Measurements from ENCODE around the gene TMEM98. TPM values are rescaled to one million over a fixed set of nuclear protein-coding genes. Genes with fewer than 3 reads are reported as not detected.
A peak's percentile ranks its signal among the peaks of the same experiment; 100 is the strongest.
"Not testable (repeated sequence)": the region's sequence is repeated elsewhere in the genome, so short reads cannot be mapped to it uniquely, and the experiment has no call there.

TMEM98 gene
- total RNA-seq, 1 donor from 2014 or later: 50.6 TPM

DNA sequence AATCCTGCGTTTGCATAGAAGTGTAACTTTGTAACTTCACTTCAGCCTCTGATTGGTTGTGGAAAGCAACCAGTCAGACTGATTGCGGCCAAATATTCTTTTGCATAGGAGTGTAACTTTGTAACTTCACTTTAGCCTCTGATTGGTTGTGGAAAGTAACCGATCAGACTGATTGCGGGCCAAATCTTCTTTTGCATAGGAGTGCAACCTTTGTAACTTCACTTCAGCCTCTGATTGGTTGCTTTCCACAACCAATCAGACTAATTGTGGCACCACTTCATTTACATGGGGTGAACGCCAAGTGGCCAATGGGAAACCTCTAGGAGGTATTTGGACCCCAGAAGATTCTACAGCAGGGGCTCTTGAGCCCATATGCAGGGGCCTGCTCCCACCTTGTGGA, 1.8 kb upstream of the TMEM98 start:
- Histone ChIP-seq H3K27ac (no peak overlapping the region), H3K36me3 (no peaks in the 10 kb centered on the region), H3K27me3 (no peaks in the 10 kb centered on the region), H3K4me3 (no peak overlapping the region), H3K9me3 (no peaks in the 10 kb centered on the region), H3K4me1 (peaks cover 3 to 10% of the 10 kb centered on the region in 2 donors)
- no peak for DNase-seq (ENCODE audit: low spot score in 2 of 2)
- intact Hi-C loops (cut with DNase I): loop anchor here (5.0 kb wide), 2 partner anchors 269 to 429 kb away; no protein-coding TSS in a partner anchor
- TF ChIP-seq, protein P1, sequence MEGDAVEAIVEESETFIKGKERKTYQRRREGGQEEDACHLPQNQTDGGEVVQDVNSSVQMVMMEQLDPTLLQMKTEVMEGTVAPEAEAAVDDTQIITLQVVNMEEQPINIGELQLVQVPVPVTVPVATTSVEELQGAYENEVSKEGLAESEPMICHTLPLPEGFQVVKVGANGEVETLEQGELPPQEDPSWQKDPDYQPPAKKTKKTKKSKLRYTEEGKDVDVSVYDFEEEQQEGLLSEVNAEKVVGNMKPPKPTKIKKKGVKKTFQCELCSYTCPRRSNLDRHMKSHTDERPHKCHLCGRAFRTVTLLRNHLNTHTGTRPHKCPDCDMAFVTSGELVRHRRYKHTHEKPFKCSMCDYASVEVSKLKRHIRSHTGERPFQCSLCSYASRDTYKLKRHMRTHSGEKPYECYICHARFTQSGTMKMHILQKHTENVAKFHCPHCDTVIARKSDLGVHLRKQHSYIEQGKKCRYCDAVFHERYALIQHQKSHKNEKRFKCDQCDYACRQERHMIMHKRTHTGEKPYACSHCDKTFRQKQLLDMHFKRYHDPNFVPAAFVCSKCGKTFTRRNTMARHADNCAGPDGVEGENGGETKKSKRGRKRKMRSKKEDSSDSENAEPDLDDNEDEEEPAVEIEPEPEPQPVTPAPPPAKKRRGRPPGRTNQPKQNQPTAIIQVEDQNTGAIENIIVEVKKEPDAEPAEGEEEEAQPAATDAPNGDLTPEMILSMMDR (IDR thresholded peaks at IDR 0.05): no peak

DNA sequence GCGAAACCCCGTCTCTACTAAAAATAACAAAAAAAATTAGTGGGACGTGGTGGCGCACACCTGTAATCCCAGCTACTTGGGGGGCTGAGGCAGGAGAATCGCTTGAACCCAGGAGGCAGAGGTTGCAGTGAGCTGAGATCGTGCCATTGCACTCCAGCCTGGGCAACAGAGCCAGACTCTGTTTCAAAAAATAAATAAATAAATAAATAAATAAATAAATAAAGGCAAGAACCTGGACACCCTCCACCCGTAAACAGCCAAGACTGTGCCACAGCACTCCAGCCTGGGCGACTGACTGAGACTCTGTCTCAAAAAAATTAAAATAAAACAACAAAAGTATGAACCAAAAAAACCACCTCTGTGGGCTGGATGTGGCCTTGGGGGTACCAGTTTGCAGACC, 1.2 kb upstream of the TMEM98 start:
- not testable (repeated sequence) for H3K27me3 ChIP-seq; H3K9me3 ChIP-seq; H3K4me1 ChIP-seq; DNase-seq (ENCODE audit: low spot score in 2 of 2); H3K36me3 ChIP-seq
- intact Hi-C loops (cut with DNase I): loop anchor here (5.0 kb wide), 2 partner anchors 269 to 429 kb away; no protein-coding TSS in a partner anchor
- peak overlapping the region; percentile 50 to 88 for H3K27ac ChIP-seq
- peak overlapping the region in 1 of 2 donors; percentile 85 for H3K4me3 ChIP-seq

DNA sequence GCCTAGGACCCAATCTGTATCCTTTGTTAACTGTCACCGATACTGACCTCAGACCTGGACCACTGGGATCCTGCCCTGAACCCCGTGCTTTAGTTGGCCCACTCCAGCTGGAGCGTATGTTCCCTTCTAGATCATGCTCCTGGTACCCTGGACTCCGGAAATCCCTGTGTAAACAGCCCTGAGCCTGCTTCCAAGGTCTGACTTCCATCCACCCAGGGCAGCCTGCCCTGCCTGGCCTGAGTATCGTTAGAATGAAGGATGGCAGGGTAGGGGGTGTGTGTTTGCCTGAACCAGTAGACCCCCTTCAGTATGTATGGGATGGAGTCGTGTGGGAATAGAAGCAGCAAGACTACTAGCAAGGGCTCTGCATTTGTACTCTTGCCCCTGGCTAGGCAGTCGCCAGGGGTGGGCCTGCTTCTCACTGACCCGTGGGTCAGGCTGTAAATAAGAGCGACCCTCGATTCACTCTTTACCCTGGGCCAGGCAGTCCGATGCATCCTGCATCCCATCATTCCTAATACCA, 691 bp upstream of the TMEM98 start:
- intact Hi-C loops (cut with DNase I): loop anchor here (5.0 kb wide), 2 partner anchors 270 to 430 kb away; no protein-coding TSS in a partner anchor
- Histone ChIP-seq H3K4me3 (peak overlapping the region; percentile 78 to 85), H3K27ac (peak overlapping the region; percentile 50 to 88), H3K36me3 (no peaks in the 10 kb centered on the region), H3K27me3 (no peaks in the 10 kb centered on the region), H3K4me1 (peaks cover 3 to 10% of the 10 kb centered on the region in 2 donors), H3K9me3 (no peaks in the 10 kb centered on the region)
- DNase-seq (ENCODE audit: low spot score in 2 of 2): no peak
- TF ChIP-seq, protein P1 (IDR thresholded peaks at IDR 0.05): no peak

DNA sequence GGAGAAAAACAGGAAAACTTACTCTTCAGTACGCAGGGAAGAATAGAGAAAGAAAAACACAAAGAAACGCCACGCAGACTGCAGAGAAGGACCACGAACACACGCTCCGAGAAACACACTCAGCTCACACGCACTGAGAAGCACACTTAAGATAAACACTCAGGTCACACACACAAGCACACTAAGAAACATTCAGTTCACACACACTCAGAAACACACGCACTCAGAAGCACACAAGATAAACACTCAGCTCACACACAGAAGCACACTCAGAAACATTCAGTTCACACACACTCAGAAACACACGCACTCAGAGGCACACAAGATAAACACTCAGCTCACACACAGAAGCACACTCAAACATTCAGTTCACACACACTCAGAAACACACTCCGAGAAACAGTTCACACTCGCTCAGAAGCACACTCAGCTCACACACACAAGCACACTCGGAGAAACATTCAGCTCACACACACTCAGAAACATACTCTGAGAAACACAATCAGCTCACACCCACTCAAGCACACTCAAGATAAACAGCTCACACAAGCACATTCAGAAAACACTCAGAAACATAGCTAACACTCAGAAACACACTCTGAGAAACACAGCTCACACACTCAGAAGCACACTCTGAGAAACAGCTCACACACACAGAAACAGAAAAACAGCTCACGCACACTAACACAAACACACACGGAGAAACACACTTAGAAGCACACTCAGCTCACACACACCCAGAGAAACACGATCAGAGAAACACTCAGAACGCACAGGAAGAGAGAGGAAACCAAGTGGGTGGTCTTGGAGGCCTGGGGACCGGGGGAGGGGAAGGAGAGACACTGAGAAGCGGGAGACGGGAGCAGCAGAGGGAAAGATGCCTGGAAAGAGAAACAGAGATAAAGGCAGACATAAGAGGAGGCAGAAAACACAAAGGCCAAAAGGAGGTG, 908 bp downstream of the TMEM98 start:
- no peak for DNase-seq (ENCODE audit: low spot score in 2 of 2)
- H3K9me3 ChIP-seq: no peaks in the 10 kb centered on the region
- peak overlapping the region; percentile 78 to 85 for H3K4me3 ChIP-seq
- H3K27ac ChIP-seq: peak overlapping the region; percentile 69 to 88
- intact Hi-C loops (cut with DNase I): loop anchor here (5.0 kb wide), 2 partner anchors 272 to 432 kb away; no protein-coding TSS in a partner anchor
- peaks cover 3 to 10% of the 10 kb centered on the region in 2 donors for H3K4me1 ChIP-seq
- H3K27me3 ChIP-seq: no peaks in the 10 kb centered on the region
- H3K36me3 ChIP-seq: peaks cover 9% of the 10 kb centered on the region in 2 donors
- TF ChIP-seq, protein P1 (IDR thresholded peaks at IDR 0.05): no peak

DNA sequence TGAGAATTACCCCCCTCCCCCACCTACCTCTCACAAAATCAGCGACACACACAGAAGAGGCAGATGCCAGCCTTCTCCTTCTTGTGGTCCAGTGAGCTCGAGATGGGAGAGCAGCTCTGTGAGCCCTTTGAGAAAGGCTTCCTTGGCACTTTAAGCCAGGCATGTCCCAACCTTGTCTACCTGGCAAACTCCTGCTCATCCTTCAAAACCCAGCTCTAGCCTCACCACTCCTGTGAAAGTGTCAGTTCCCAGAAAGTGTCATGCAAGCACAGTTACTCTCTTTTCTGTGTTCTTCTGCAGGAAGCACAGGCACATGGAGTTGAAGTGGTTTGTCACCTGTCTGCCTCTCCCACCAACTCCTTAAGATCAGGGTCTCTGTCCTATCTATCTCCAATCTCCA, 1.6 kb downstream of the TMEM98 start:
- Histone ChIP-seq H3K4me1 (peaks cover 3 to 10% of the 10 kb centered on the region in 2 donors), H3K27ac (peak overlapping the region; percentile 69 to 88), H3K4me3 (peak overlapping the region; percentile 78 to 85), H3K27me3 (no peaks in the 10 kb centered on the region), H3K36me3 (peaks cover 13 to 15% of the 10 kb centered on the region in 2 donors), H3K9me3 (no peaks in the 10 kb centered on the region)
- TF ChIP-seq, protein P1 (IDR thresholded peaks at IDR 0.05): no peak
- intact Hi-C loops (cut with DNase I): loop anchor here (5.0 kb wide), 2 partner anchors 272 to 432 kb away; no protein-coding TSS in a partner anchor
- DNase-seq (ENCODE audit: low spot score in 2 of 2): no peak

DNA sequence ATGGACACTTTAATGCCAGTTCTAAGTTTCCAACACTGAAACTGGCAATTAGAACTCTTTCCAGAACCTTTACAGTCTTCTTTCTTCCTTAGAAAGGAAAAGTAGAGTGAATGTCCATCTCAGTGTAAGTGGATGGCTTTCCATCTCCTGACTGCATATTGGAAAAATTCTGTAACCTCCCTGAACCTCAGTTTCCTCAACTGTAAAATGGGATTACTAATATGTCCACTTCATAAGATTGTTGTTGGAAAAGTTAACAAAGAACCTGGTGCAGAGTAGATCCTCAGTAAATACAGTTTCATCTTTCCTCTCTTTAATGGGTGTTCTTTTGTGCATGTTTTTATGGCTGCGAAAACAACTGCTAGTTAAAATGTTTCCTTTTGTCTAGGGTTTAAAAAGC, 2.6 kb downstream of the TMEM98 start:
- H3K4me3 ChIP-seq: no peak overlapping the region

More for the DNA sequence above, 2.6 kb downstream of the TMEM98 start:
- TF ChIP-seq, protein P1 (IDR thresholded peaks at IDR 0.05): no peak
- H3K27ac ChIP-seq: no peak overlapping the region
- H3K36me3 ChIP-seq: peaks cover 13 to 20% of the 10 kb centered on the region in 2 donors
- no peak for DNase-seq (ENCODE audit: low spot score in 2 of 2)
- no peaks in the 10 kb centered on the region for H3K9me3 ChIP-seq
- peaks cover 3 to 10% of the 10 kb centered on the region in 2 donors for H3K4me1 ChIP-seq
- no peaks in the 10 kb centered on the region for H3K27me3 ChIP-seq
- intact Hi-C loops (cut with DNase I): no loop called here
